ENCODE measurements around the gene CYTH4. TPM values are rescaled to one million over a fixed set of nuclear protein-coding genes. Genes with fewer than 3 reads are reported as not detected.

Gene CYTH4
- total and polyA plus RNA-seq, 2 of the 13 experiments (the other 11 are each of a cell fraction or from before 2014, with no cell fraction given) = not detected

- ATAC-seq (no peak), DNase-seq (ENCODE audit: low spot score) (no peak), FAIRE-seq (no peak)
- no peaks in the 10 kb centered on the region for H3K36me3 ChIP-seq (replicated peaks in 1 of 2; ENCODE audit: control insufficient read depth in 1 of 2, insufficient read depth in 2 of 2, low read length in 2 of 2)
- no peaks in the 10 kb centered on the region for H3K79me2 ChIP-seq (ENCODE audit: insufficient read depth, low read length)
- 65% methylated on average over 11 of the region's 11 CpGs for WGBS (ENCODE audit: low lambda C conversion rate)
- H3K4me2 ChIP-seq (ENCODE audit: low read depth, low read length) = no peak overlapping the region
- in situ Hi-C loops (cut with HindIII; ENCODE audit: extremely low pct_ligation_motif_present, low pct_unique_long_range_greater_than_20kb) (no loop called here), intact Hi-C loops (cut with micrococcal nuclease; ENCODE audit: unreplicated experiment) (no loop called here)
- H3K9me3 ChIP-seq (ENCODE audit: low read length) = no peaks in the 10 kb centered on the region
- no TSS peak for BruUV-seq (replicated peaks)
- H3K27ac ChIP-seq (ENCODE audit: extremely low read length, insufficient read depth, low read length) = no peak overlapping the region
- no peak overlapping the region for H2AFZ ChIP-seq (ENCODE audit: low read length)
- TF ChIP-seq HNRNPLL (IDR thresholded peaks at IDR 0.05; ENCODE audit: low read depth, low read length, poor library complexity, severe bottlenecking) = no peak
- no peak for TF ChIP-seq TP53 (CRISPR knock-in tag; conservative IDR thresholded peaks at IDR 0.05)
- TF ChIP-seq MBNL3 (CRISPR knock-in tag; conservative IDR thresholded peaks at IDR 0.05) = no peak
- no peak for TF ChIP-seq BCL3 (CRISPR knock-in tag; IDR thresholded peaks at IDR 0.05)
- no peak for TF ChIP-seq POLR2A (IDR thresholded peaks at IDR 0.05; ENCODE audit: insufficient read depth in 1 of 2, low read depth in 2 of 2, low read length in 2 of 2)
- TF ChIP-seq ZNF687 (CRISPR knock-in tag; IDR thresholded peaks at IDR 0.05) = no peak
- H3K4me3 ChIP-seq (replicated peaks in 1 of 3; ENCODE audit: insufficient read depth in 1 of 3, low read depth in 2 of 3, low read length in 3 of 3) = no peak overlapping the region
- peaks cover 0 to 5% of the 10 kb centered on the region in 2 experiments; a peak in 3 of 5 replicates for H3K27me3 ChIP-seq (ENCODE audit: control insufficient read depth in 1 of 2, insufficient read depth in 2 of 2, low read length in 2 of 2)
- H3K9ac ChIP-seq (ENCODE audit: insufficient read depth, low read depth, low read length) = no peak overlapping the region
- H3K4me1 ChIP-seq (ENCODE audit: insufficient read depth, low read length) = peaks cover 6% of the 10 kb centered on the region; the same call in 1 of the 2 replicates
- ChIA-PET CTCF (ENCODE audit: low intra/inter-chr PET ratio, low total read pairs) (no interaction called here), POLR2A (no interaction called here)
- no peaks in the 10 kb centered on the region for H4K20me1 ChIP-seq (ENCODE audit: insufficient read depth, low read length)
These were observed 51.6 kb downstream of the CYTH4 start for GRCh38 chr22:37333724-37334460.
